GM23338 (cell line): ENCODE measurements around the gene MYG1. TPM values are rescaled to one million over a fixed set of nuclear protein-coding genes. Genes with fewer than 3 reads are reported as not detected.

ENCODE experiments used
- ATAC-seq: fragments of 200-7000 bp; cut with Tn5 transposase; 3 replicates; pipeline ENCODE4 v1.9.1; 2020
- DNase-seq: peaks from one replicate; pipeline ENCODE4 v3.0.0-alpha.2; 2015; ENCODE audit warnings: low spot score
- H2AFZ ChIP-seq: fragments of 200-600 bp; sonication (generic); 2 replicates; pipeline ENCODE4 v1.8.0; 2016; ENCODE audit warnings: antibody characterized with exemption, mild to moderate bottlenecking, moderate library complexity
- H3F3A ChIP-seq: fragments of 200-600 bp; sonication (generic); replicated peaks from 2 replicates; pipeline ENCODE4 v1.8.0; 2017; ENCODE audit warnings: antibody characterized with exemption, mixed run types, low read depth
- H3K27ac ChIP-seq: fragments of 200-600 bp; sonication (generic); 2 replicates; pipeline ENCODE4 v1.6.1; 2016; ENCODE audit warnings: low read depth
- H3K27me3 ChIP-seq: fragments of 200-600 bp; sonication (generic); 2 replicates; pipeline ENCODE4 v1.8.0; 2016; ENCODE audit warnings: mild to moderate bottlenecking, mixed run types, moderate library complexity; ENCODE audit not compliant: insufficient read depth
- H3K36me3 ChIP-seq: fragments of 200-600 bp; sonication (generic); 2 replicates; pipeline ENCODE4 v1.8.0; 2016; ENCODE audit warnings: mild to moderate bottlenecking; ENCODE audit not compliant: insufficient read depth
- H3K4me1 ChIP-seq: fragments of 200-600 bp; sonication (generic); 2 replicates; pipeline ENCODE4 v1.8.0; 2016; ENCODE audit warnings: mild to moderate bottlenecking, moderate library complexity; ENCODE audit not compliant: insufficient read depth
- H3K4me2 ChIP-seq: fragments of 200-600 bp; sonication (generic); 2 replicates; pipeline ENCODE4 v1.7.1; 2017; ENCODE audit warnings: mixed run types
- H3K4me3 ChIP-seq: fragments of 200-600 bp; sonication (generic); 2 replicates; pipeline ENCODE4 v1.6.1; 2016; ENCODE audit warnings: mixed run types
- H3K79me2 ChIP-seq: fragments of 200-600 bp; sonication (generic); replicated peaks from 2 replicates; pipeline ENCODE4 v1.8.0; 2017; ENCODE audit warnings: mild to moderate bottlenecking; ENCODE audit not compliant: insufficient read depth
- H3K9me2 ChIP-seq: fragments of 200-600 bp; sonication (generic); 2 replicates; pipeline ENCODE4 v1.8.0; 2017; ENCODE audit not compliant: insufficient read depth
- H4K20me1 ChIP-seq: fragments of 200-600 bp; sonication (generic); replicated peaks from 2 replicates; pipeline ENCODE4 v1.8.0; 2017; ENCODE audit warnings: mild to moderate bottlenecking; ENCODE audit not compliant: insufficient read depth
- H3K27ac Mint-ChIP-seq: 2 replicates; pipeline ENCODE4 v1.8.0; 2020; ENCODE audit warnings: inconsistent platforms, mild to moderate bottlenecking, moderate library complexity, mixed read lengths
- H3K27me3 Mint-ChIP-seq: 3 replicates; pipeline ENCODE4 v1.8.0; 2022; ENCODE audit warnings: low read depth, mild to moderate bottlenecking, moderate library complexity, mixed read lengths, inconsistent platforms; ENCODE audit not compliant: insufficient read depth, poor library complexity
- H3K36me3 Mint-ChIP-seq: 3 replicates; pipeline ENCODE4 v1.8.0; 2021; ENCODE audit warnings: low read depth, mild to moderate bottlenecking, inconsistent platforms, moderate library complexity, mixed read lengths
- H3K4me1 Mint-ChIP-seq: 3 replicates; pipeline ENCODE4 v1.8.0; 2020; ENCODE audit warnings: mild to moderate bottlenecking, inconsistent platforms, mixed read lengths
- H3K4me3 Mint-ChIP-seq: 3 replicates; pipeline ENCODE4 v1.8.0; 2021; ENCODE audit warnings: moderate library complexity, mild to moderate bottlenecking, inconsistent platforms, mixed read lengths
- H3K9me3 Mint-ChIP-seq: 3 replicates; pipeline ENCODE4 v1.8.0; 2020; ENCODE audit warnings: moderate library complexity, mild to moderate bottlenecking, inconsistent platforms, mixed read lengths
- EZH2phosphoT487 ChIP-seq: fragments of 200-600 bp; sonication (generic); IDR thresholded peaks from one replicate; pipeline ENCODE4 v1.8.1; 2018; ENCODE audit warnings: antibody characterized with exemption; ENCODE audit not compliant: unreplicated experiment
- JUNB ChIP-seq: IDR thresholded peaks from one replicate; pipeline ENCODE4 v1.6.1; 2016; ENCODE audit warnings: antibody characterized with exemption; ENCODE audit not compliant: unreplicated experiment
- NANOG ChIP-seq: IDR thresholded peaks from 2 replicates; pipeline ENCODE4 v1.6.1; 2016; ENCODE audit warnings: antibody characterized with exemption, borderline replicate concordance
- POLR2AphosphoS5 ChIP-seq: IDR thresholded peaks from 2 replicates; pipeline ENCODE4 v1.6.1; 2016; ENCODE audit warnings: antibody characterized with exemption, low read depth
- ZNF114 ChIP-seq: fragments of 250-450 bp; sonication (Bioruptor Pico); IDR thresholded peaks from 2 replicates; pipeline ENCODE4 v1.5.0; 2020; ENCODE audit warnings: mild to moderate bottlenecking, moderate library complexity
- polyA plus RNA-seq: library from polyadenylated mRNA; unstranded; fragments of >200 nt; fragmentation: Nextera tagmentation; extraction: Ambion mirVana; gene quantifications from 2 replicates; pipeline ENCODE4 v1.2.1, GENCODE V29; 2016
- total RNA-seq: library from RNA; depleted of rRNA; stranded (reverse); fragments of >200 nt; shearing (Covaris generic); gene quantifications from 2 replicates; pipeline ENCODE4 v1.2.3, GENCODE V29; 2014
- TF ChIP-seq, protein P1 (sequence below): IDR thresholded peaks from one replicate; pipeline ENCODE4 v1.6.1; 2018; ENCODE audit warnings: antibody characterized with exemption; ENCODE audit not compliant: unreplicated experiment
- TF ChIP-seq, protein P2 (sequence below): IDR thresholded peaks from 2 replicates; pipeline ENCODE4 v1.6.1; 2016; ENCODE audit warnings: antibody characterized with exemption
- TF ChIP-seq, protein P3 (sequence below): fragments of 250-450 bp; sonication (Bioruptor Pico); IDR thresholded peaks from 2 replicates; pipeline ENCODE4 v1.5.0; 2020; ENCODE audit warnings: mild to moderate bottlenecking, moderate library complexity
- TF ChIP-seq, protein P4 (sequence below), 2 experiments: fragments of 200-600 bp in 1 of 2; sonication (generic) in 1 of 2; conservative IDR thresholded peaks; 2 replicates each; pipeline versions ENCODE4 v1.5.1 to v1.6.1; 2016 to 2017; ENCODE audit warnings: antibody characterized with exemption in 2 of 2, low read depth in 2 of 2, mild to moderate bottlenecking in 2 of 2, moderate library complexity in 1 of 2

The MYG1 gene
- total and polyA plus RNA-seq, 2 experiments from 2014 or later = 66.5 to 94.2 TPM

DNA sequence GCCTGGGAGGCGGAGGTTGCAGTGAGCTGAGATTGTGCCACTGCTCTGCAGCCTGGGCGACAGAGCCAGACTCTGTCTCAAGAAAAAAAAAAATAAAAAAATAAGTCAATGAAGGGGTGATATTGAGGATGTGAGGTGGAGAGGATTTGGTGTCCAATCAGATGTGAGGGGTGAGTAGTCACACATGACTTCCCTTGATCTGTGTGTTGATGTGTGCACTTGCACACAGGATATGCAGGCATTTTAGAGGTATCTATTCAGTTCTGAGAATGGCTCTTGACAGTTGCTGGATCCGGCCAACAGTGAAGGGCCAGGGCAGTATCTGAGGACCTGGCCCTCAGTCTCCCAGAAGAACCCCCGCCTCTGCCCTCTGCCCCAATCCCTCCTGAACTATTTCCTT, 44.5 kb downstream of the MYG1 start:
- H3F3A ChIP-seq = 0 out of 2 replicates have a peak, but pooled peaks cover 8% of the 10 kb centered on the region
- H3K27me3 ChIP-seq = peaks cover 39% of the 10 kb centered on the region
- peak overlapping the region; percentile 99 for H2AFZ ChIP-seq
- Mint-ChIP-seq H3K4me1 (peaks cover 10% of the 10 kb centered on the region; the same call in 2 of the 3 replicates), H3K9me3 (peaks cover 4% of the 10 kb centered on the region; the same call in 1 of the 3 replicates), H3K27ac (no peak overlapping the region), H3K4me3 (peak overlapping the region; percentile 72), H3K27me3 (peaks cover 14% of the 10 kb centered on the region), H3K36me3 (no peaks in the 10 kb centered on the region)
- DNase-seq = no peak
- H4K20me1 ChIP-seq = no peaks in the 10 kb centered on the region
- no peaks in the 10 kb centered on the region for H3K9me2 ChIP-seq
- peak overlapping the region; percentile 100 for H3K4me2 ChIP-seq
- H3K79me2 ChIP-seq = no peaks in the 10 kb centered on the region
- H3K4me3 ChIP-seq = peak overlapping the region; percentile 92
- no peaks in the 10 kb centered on the region for H3K36me3 ChIP-seq
- no peak for TF ChIP-seq ZNF114
- TF ChIP-seq, protein P1, sequence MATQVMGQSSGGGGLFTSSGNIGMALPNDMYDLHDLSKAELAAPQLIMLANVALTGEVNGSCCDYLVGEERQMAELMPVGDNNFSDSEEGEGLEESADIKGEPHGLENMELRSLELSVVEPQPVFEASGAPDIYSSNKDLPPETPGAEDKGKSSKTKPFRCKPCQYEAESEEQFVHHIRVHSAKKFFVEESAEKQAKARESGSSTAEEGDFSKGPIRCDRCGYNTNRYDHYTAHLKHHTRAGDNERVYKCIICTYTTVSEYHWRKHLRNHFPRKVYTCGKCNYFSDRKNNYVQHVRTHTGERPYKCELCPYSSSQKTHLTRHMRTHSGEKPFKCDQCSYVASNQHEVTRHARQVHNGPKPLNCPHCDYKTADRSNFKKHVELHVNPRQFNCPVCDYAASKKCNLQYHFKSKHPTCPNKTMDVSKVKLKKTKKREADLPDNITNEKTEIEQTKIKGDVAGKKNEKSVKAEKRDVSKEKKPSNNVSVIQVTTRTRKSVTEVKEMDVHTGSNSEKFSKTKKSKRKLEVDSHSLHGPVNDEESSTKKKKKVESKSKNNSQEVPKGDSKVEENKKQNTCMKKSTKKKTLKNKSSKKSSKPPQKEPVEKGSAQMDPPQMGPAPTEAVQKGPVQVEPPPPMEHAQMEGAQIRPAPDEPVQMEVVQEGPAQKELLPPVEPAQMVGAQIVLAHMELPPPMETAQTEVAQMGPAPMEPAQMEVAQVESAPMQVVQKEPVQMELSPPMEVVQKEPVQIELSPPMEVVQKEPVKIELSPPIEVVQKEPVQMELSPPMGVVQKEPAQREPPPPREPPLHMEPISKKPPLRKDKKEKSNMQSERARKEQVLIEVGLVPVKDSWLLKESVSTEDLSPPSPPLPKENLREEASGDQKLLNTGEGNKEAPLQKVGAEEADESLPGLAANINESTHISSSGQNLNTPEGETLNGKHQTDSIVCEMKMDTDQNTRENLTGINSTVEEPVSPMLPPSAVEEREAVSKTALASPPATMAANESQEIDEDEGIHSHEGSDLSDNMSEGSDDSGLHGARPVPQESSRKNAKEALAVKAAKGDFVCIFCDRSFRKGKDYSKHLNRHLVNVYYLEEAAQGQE = no peak
- TF ChIP-seq, protein P2, sequence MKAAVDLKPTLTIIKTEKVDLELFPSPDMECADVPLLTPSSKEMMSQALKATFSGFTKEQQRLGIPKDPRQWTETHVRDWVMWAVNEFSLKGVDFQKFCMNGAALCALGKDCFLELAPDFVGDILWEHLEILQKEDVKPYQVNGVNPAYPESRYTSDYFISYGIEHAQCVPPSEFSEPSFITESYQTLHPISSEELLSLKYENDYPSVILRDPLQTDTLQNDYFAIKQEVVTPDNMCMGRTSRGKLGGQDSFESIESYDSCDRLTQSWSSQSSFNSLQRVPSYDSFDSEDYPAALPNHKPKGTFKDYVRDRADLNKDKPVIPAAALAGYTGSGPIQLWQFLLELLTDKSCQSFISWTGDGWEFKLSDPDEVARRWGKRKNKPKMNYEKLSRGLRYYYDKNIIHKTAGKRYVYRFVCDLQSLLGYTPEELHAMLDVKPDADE = no peak
- TF ChIP-seq POLR2AphosphoS5 = no peak
- no peak for TF ChIP-seq JUNB
- TF ChIP-seq NANOG = no peak
- no peak overlapping the region for H3K27ac ChIP-seq
- peaks cover 23% of the 10 kb centered on the region for H3K4me1 ChIP-seq
- ATAC-seq = no peak

DNA sequence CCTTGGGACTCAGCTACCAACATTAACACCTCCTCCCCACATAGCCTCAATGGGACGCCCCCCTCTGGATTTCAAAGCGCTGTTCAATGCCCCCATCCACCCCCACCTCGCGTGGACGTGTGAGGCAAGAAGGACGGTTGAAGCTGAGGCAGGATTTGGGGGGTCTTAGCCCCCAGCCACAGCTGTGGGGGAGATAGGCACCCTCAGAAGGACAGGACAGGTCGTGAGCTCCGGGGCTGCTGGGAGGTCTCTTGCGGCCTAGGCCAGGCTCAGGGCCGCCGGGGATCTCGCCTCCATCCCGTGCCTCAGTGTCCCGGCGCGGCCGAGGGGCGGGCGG, 45.0 kb downstream of the MYG1 start:
- Histone ChIP-seq H4K20me1 (no peaks in the 10 kb centered on the region), H3F3A (0 out of 2 replicates have a peak, but pooled peaks cover 8% of the 10 kb centered on the region), H3K4me1 (peaks cover 23% of the 10 kb centered on the region), H3K36me3 (no peaks in the 10 kb centered on the region), H3K27me3 (peaks cover 36% of the 10 kb centered on the region), H3K4me2 (peak overlapping the region; percentile 100), H3K4me3 (peak overlapping the region; percentile 92), H3K79me2 (no peaks in the 10 kb centered on the region), H3K27ac (no peak overlapping the region), H3K9me2 (no peaks in the 10 kb centered on the region), H2AFZ (peak overlapping the region; percentile 99)
- peaks cover 14% of the 10 kb centered on the region for H3K27me3 Mint-ChIP-seq
- H3K4me1 Mint-ChIP-seq = peaks cover 10% of the 10 kb centered on the region; the same call in 2 of the 3 replicates
- H3K9me3 Mint-ChIP-seq = peaks cover 4% of the 10 kb centered on the region; the same call in 1 of the 3 replicates
- TF ChIP-seq, protein P3, sequence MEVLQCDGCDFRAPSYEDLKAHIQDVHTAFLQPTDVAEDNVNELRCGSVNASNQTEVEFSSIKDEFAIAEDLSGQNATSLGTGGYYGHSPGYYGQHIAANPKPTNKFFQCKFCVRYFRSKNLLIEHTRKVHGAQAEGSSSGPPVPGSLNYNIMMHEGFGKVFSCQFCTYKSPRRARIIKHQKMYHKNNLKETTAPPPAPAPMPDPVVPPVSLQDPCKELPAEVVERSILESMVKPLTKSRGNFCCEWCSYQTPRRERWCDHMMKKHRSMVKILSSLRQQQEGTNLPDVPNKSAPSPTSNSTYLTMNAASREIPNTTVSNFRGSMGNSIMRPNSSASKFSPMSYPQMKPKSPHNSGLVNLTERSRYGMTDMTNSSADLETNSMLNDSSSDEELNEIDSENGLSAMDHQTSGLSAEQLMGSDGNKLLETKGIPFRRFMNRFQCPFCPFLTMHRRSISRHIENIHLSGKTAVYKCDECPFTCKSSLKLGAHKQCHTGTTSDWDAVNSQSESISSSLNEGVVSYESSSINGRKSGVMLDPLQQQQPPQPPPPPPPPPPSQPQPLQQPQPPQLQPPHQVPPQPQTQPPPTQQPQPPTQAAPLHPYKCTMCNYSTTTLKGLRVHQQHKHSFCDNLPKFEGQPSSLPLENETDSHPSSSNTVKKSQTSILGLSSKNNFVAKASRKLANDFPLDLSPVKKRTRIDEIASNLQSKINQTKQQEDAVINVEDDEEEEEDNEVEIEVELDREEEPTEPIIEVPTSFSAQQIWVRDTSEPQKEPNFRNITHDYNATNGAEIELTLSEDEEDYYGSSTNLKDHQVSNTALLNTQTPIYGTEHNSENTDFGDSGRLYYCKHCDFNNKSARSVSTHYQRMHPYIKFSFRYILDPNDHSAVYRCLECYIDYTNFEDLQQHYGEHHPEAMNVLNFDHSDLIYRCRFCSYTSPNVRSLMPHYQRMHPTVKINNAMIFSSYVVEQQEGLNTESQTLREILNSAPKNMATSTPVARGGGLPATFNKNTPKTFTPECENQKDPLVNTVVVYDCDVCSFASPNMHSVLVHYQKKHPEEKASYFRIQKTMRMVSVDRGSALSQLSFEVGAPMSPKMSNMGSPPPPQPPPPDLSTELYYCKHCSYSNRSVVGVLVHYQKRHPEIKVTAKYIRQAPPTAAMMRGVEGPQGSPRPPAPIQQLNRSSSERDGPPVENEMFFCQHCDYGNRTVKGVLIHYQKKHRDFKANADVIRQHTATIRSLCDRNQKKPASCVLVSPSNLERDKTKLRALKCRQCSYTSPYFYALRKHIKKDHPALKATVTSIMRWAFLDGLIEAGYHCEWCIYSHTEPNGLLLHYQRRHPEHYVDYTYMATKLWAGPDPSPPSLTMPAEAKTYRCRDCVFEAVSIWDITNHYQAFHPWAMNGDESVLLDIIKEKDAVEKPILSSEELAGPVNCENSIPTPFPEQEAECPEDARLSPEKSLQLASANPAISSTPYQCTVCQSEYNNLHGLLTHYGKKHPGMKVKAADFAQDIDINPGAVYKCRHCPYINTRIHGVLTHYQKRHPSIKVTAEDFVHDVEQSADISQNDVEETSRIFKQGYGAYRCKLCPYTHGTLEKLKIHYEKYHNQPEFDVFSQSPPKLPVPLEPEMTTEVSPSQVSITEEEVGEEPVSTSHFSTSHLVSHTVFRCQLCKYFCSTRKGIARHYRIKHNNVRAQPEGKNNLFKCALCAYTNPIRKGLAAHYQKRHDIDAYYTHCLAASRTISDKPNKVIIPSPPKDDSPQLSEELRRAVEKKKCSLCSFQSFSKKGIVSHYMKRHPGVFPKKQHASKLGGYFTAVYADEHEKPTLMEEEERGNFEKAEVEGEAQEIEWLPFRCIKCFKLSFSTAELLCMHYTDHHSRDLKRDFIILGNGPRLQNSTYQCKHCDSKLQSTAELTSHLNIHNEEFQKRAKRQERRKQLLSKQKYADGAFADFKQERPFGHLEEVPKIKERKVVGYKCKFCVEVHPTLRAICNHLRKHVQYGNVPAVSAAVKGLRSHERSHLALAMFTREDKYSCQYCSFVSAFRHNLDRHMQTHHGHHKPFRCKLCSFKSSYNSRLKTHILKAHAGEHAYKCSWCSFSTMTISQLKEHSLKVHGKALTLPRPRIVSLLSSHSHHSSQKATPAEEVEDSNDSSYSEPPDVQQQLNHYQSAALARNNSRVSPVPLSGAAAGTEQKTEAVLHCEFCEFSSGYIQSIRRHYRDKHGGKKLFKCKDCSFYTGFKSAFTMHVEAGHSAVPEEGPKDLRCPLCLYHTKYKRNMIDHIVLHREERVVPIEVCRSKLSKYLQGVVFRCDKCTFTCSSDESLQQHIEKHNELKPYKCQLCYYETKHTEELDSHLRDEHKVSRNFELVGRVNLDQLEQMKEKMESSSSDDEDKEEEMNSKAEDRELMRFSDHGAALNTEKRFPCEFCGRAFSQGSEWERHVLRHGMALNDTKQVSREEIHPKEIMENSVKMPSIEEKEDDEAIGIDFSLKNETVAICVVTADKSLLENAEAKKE (CRISPR knock-in tag) = no peak
- TF ChIP-seq, protein P4, sequence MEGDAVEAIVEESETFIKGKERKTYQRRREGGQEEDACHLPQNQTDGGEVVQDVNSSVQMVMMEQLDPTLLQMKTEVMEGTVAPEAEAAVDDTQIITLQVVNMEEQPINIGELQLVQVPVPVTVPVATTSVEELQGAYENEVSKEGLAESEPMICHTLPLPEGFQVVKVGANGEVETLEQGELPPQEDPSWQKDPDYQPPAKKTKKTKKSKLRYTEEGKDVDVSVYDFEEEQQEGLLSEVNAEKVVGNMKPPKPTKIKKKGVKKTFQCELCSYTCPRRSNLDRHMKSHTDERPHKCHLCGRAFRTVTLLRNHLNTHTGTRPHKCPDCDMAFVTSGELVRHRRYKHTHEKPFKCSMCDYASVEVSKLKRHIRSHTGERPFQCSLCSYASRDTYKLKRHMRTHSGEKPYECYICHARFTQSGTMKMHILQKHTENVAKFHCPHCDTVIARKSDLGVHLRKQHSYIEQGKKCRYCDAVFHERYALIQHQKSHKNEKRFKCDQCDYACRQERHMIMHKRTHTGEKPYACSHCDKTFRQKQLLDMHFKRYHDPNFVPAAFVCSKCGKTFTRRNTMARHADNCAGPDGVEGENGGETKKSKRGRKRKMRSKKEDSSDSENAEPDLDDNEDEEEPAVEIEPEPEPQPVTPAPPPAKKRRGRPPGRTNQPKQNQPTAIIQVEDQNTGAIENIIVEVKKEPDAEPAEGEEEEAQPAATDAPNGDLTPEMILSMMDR (conservative IDR thresholded peaks at IDR 0.05; ENCODE audit: low read depth in 2 of 2) = 0 out of 4 replicates have a peak, but pooled peaks of 1 of the 2 experiments have one; percentile 8
- no peak for TF ChIP-seq EZH2phosphoT487
- ATAC-seq = no peak
- H3K27ac Mint-ChIP-seq = no peak overlapping the region
- DNase-seq = no peak
- H3K36me3 Mint-ChIP-seq = no peaks in the 10 kb centered on the region
- peak overlapping the region; percentile 72 for H3K4me3 Mint-ChIP-seq
